Type B pancreatic cell (in vitro differentiated cells): ENCODE data around the gene SAMD4B. TPM values are rescaled to one million over a fixed set of nuclear protein-coding genes. Genes with fewer than 3 reads are reported as not detected.

ENCODE experiments used
- DNase-seq: peaks from one replicate; pipeline ENCODE4 v3.0.0; 2021; ENCODE audit warnings: mixed read lengths; ENCODE audit not compliant: unreplicated experiment; ENCODE audit errors: extremely low spot score
- H3K27ac Mint-ChIP-seq: 2 replicates; pipeline ENCODE4 v1.8.0; 2021; ENCODE audit warnings: mild to moderate bottlenecking, mixed read lengths
- H3K27me3 Mint-ChIP-seq: 2 replicates; pipeline ENCODE4 v1.8.0; 2021; ENCODE audit warnings: mixed read lengths
- H3K36me3 Mint-ChIP-seq: 2 replicates; pipeline ENCODE4 v1.8.0; 2021; ENCODE audit warnings: mixed read lengths
- H3K4me1 Mint-ChIP-seq: one replicate; pipeline ENCODE4 v1.8.0; 2021; ENCODE audit warnings: mixed read lengths; ENCODE audit not compliant: unreplicated experiment
- H3K4me3 Mint-ChIP-seq: 2 replicates; pipeline ENCODE4 v1.8.0; 2021; ENCODE audit warnings: mild to moderate bottlenecking, mixed read lengths
- H3K9me3 Mint-ChIP-seq: 2 replicates; pipeline ENCODE4 v1.8.0; 2021; ENCODE audit warnings: mixed read lengths
- total RNA-seq: library from RNA; stranded (reverse); gene quantifications from 2 replicates; pipeline ENCODE4 v1.2.1, GENCODE V29; 2021; ENCODE audit warnings: low replicate concordance
- TF ChIP-seq, protein P1 (sequence below): fragments of 200-600 bp; sonication (generic); conservative IDR thresholded peaks from 2 replicates; pipeline ENCODE4 v1.5.0; 2021; ENCODE audit warnings: antibody characterized with exemption, mild to moderate bottlenecking

Gene SAMD4B
- total RNA-seq, 1 donor from 2014 or later: 123 TPM

DNA sequence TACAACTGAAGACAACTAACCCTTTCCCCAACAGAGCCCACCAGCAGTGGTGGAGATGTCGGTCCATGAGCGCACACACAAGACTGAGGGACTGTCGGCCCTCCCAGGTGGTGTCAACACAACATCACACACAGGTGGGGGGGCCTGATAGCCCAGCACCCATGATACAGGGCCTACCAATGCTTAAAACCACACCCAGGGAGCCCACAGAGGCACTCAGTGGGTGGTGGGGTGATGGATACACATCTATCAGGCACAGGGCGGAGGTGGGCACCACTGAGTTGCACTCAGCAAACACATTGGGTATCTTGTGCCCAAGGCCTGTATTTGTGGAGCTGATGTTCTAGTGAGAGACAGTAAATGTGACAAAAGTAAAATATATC lies 57.4 kb downstream of the SAMD4B start:
- H3K4me1 Mint-ChIP-seq: peaks cover 37% of the 10 kb centered on the region
- TF ChIP-seq, protein P1, sequence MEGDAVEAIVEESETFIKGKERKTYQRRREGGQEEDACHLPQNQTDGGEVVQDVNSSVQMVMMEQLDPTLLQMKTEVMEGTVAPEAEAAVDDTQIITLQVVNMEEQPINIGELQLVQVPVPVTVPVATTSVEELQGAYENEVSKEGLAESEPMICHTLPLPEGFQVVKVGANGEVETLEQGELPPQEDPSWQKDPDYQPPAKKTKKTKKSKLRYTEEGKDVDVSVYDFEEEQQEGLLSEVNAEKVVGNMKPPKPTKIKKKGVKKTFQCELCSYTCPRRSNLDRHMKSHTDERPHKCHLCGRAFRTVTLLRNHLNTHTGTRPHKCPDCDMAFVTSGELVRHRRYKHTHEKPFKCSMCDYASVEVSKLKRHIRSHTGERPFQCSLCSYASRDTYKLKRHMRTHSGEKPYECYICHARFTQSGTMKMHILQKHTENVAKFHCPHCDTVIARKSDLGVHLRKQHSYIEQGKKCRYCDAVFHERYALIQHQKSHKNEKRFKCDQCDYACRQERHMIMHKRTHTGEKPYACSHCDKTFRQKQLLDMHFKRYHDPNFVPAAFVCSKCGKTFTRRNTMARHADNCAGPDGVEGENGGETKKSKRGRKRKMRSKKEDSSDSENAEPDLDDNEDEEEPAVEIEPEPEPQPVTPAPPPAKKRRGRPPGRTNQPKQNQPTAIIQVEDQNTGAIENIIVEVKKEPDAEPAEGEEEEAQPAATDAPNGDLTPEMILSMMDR: no peak
- peak overlapping the region; percentile 86 for H3K27ac Mint-ChIP-seq
- peaks cover 3% of the 10 kb centered on the region for H3K36me3 Mint-ChIP-seq
- no peaks in the 10 kb centered on the region for H3K27me3 Mint-ChIP-seq
- DNase-seq: no peak
- peak overlapping the region; percentile 19 for H3K4me3 Mint-ChIP-seq
- no peaks in the 10 kb centered on the region for H3K9me3 Mint-ChIP-seq

DNA sequence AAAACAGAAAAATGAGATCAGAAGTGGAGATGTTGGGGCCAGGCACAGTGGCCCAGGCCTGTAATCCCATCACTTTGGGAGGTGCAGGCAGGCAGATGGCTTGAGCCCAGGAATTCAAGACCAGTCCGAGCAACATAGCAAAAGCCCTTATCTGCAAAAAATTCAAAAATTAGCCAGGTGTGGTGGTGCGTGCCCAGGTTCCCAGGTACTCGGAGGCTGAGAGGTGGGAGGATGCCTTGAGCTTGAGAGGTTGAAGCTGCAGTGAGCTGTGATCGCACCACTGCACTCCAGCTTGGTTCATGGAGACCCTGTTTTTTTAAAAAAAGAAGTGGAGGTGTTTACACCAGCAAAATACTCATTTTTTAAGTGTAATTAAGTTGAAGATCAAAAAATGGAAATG lies 57.8 kb downstream of the SAMD4B start:
- no peaks in the 10 kb centered on the region for H3K27me3 Mint-ChIP-seq
- DNase-seq: no peak
- H3K4me1 Mint-ChIP-seq: peaks cover 37% of the 10 kb centered on the region
- H3K36me3 Mint-ChIP-seq: peaks cover 3% of the 10 kb centered on the region
- H3K4me3 Mint-ChIP-seq: no peak overlapping the region
- no peaks in the 10 kb centered on the region for H3K9me3 Mint-ChIP-seq
- peak overlapping the region; percentile 86 for H3K27ac Mint-ChIP-seq
- TF ChIP-seq, protein P1: no peak

DNA sequence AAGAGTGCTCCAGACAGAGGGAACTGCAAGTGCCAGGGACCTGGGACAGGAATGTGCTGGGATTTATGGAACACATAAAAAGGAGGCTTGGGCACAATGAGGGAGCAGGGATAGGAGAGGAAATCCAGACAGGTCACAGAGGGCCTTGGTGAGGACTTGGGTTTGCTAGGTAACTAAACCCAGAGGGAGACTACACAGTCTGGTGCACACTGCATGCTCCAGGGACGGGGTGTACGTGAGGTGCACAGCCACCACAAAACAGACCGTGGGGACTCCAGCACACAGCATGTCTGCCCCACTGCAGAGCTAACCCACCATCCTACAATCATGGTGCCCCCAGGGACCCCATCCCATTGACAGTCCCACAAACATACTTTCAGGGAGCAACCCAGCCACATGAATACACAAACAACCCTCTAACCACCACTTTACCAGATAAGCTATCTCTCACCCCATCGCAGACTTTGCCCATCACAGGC lies 58.9 kb downstream of the SAMD4B start:
- Mint-ChIP-seq H3K4me3 (peak overlapping the region; percentile 90), H3K4me1 (peaks cover 39% of the 10 kb centered on the region), H3K27ac (peak overlapping the region; percentile 98), H3K36me3 (no peaks in the 10 kb centered on the region), H3K9me3 (no peaks in the 10 kb centered on the region), H3K27me3 (no peaks in the 10 kb centered on the region)
- DNase-seq: no peak
- TF ChIP-seq, protein P1: no peak

DNA sequence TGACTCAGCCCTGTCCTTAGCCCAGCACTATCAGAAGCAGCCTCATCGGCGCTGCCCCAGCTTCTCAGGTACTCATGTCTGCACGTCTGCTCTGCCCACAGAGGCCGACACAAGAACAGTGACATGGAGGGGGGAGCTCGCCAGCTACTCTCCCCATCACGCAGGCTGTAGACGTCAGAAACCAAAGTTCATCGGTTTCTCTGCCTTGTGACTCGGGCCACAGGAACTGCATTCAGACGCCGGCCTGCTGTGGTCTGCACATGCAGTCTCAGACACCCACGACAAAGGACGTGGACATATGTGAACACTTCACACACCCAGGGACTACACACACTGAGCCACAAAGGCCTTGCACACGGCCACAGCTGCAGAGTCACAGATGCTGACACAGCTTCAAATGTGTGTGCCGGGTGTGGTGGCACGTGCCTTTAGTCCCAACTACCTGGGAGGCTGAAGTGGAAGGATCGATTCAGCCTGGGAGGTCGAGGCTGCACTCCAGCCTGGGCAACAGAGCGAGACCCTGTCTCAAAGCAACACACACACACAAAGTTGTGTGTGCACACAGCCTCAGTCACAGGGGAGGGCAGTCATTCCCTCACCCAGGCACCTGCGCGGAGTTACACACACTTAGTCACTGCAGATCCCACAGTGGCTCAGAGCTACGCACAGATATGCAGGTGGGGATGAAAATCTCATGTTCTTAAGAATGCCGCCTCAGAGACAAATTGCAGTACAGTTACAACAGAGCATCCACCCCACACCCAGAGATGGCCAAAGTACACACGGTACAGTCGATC lies 59.5 kb downstream of the SAMD4B start:
- Mint-ChIP-seq H3K27me3 (no peaks in the 10 kb centered on the region), H3K4me3 (peak overlapping the region; percentile 90), H3K9me3 (no peaks in the 10 kb centered on the region), H3K4me1 (peaks cover 41% of the 10 kb centered on the region), H3K36me3 (no peaks in the 10 kb centered on the region), H3K27ac (peak overlapping the region; percentile 98)
- TF ChIP-seq, protein P1: no peak
- no peak for DNase-seq

DNA sequence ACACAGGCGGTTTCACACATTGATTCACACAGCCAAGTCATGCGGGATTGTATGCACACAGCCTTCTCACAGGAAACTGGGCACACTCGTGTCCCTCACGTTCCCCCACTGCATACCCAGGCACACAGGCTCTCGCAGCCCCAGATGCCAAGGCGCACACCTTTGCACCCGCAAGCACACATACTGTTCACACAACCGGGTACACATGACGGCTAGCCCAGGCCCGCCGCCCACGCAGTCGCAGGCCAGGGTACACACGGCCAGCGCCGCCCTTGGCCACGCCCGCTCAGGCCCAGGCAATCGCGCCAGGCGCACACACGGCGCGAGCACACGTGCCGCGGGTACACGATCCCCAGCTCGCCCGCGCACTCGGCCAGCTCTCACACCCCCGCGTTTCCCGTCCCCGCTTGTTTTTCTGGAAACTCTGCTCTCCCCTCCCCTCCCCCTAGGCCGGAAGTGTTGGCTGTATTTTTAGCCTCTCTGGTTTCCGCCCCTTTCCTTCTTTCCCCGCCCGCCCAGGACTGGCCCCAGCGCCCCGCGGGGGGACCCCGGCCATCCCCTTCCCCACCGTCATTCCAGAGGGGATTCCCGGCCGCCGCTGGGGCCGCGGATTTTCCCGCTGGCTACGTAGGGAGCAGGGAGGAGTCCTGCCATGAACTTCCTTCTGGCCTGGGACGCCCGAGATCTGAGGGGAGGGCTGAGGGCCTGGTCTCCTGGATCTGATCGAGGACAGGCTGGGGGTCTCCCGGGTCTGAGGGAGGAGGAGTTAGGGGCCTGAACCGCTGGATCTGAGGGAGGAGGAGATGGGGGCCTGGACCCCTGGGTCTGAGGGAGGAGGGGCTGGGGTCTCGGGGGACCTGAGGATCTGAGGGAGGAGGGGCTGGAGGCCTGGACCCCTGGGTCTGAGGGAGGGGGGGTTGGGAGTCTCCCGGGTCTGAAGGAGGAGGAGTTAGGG lies 60.4 kb downstream of the SAMD4B start:
- H3K27me3 Mint-ChIP-seq: no peaks in the 10 kb centered on the region
- H3K9me3 Mint-ChIP-seq: no peaks in the 10 kb centered on the region
- peaks cover 38% of the 10 kb centered on the region for H3K4me1 Mint-ChIP-seq
- H3K27ac Mint-ChIP-seq: peak overlapping the region; percentile 98
- DNase-seq: peak; percentile 86
- H3K4me3 Mint-ChIP-seq: peak overlapping the region; percentile 90
- H3K36me3 Mint-ChIP-seq: no peaks in the 10 kb centered on the region
- TF ChIP-seq, protein P1: no peak
